Hepatocyte (in vitro differentiated cells): ENCODE results near the gene HIGD1A. TPM values are rescaled to one million over a fixed set of nuclear protein-coding genes. Genes with fewer than 3 reads are reported as not detected.

Experiments
- DNase-seq: peaks from one replicate; pipeline ENCODE4 v3.0.0-alpha.2; 2016; ENCODE audit warnings: low spot score
- H2AFZ ChIP-seq: fragments of 200-600 bp; sonication (generic); 2 replicates; pipeline ENCODE4 v1.6.0; 2016; ENCODE audit warnings: antibody characterized with exemption, mild to moderate bottlenecking
- H3K27ac ChIP-seq: fragments of 200-600 bp; sonication (generic); 2 replicates; pipeline ENCODE4 v1.5.1; 2016; ENCODE audit warnings: mild to moderate bottlenecking
- H3K27me3 ChIP-seq: fragments of 200-600 bp; sonication (generic); 2 replicates; pipeline ENCODE4 v1.6.1; 2016
- H3K36me3 ChIP-seq: fragments of 200-600 bp; sonication (generic); replicated peaks from 2 replicates; pipeline ENCODE4 v1.5.1; 2016; ENCODE audit warnings: low read depth; ENCODE audit not compliant: insufficient read depth
- H3K4me1 ChIP-seq: fragments of 200-600 bp; sonication (generic); 2 replicates; pipeline ENCODE4 v1.5.1; 2016; ENCODE audit warnings: mild to moderate bottlenecking, moderate library complexity; ENCODE audit not compliant: insufficient read depth
- H3K4me2 ChIP-seq: fragments of 200-600 bp; sonication (generic); 2 replicates; pipeline ENCODE4 v1.6.0; 2016
- H3K4me3 ChIP-seq: fragments of 200-600 bp; sonication (generic); 2 replicates; pipeline ENCODE4 v1.5.1; 2016; ENCODE audit warnings: mild to moderate bottlenecking
- H3K79me2 ChIP-seq: fragments of 200-600 bp; sonication (generic); 2 replicates; pipeline ENCODE4 v1.6.0; 2017; ENCODE audit warnings: mild to moderate bottlenecking
- H3K9me2 ChIP-seq: fragments of 200-600 bp; sonication (generic); replicated peaks from 2 replicates; pipeline ENCODE4 v1.6.0; 2017; ENCODE audit warnings: mild to moderate bottlenecking; ENCODE audit not compliant: insufficient read depth
- H3K9me3 ChIP-seq: fragments of 200-600 bp; sonication (generic); 2 replicates; pipeline ENCODE4 v1.5.1; 2016; ENCODE audit warnings: low read depth, mild to moderate bottlenecking
- H4K20me1 ChIP-seq: fragments of 200-600 bp; sonication (generic); 2 replicates; pipeline ENCODE4 v1.6.0; 2016; ENCODE audit warnings: mild to moderate bottlenecking; ENCODE audit not compliant: insufficient read depth, poor library complexity, severe bottlenecking
- EZH2 ChIP-seq: fragments of 200-600 bp; sonication (generic); IDR thresholded peaks from 2 replicates; pipeline ENCODE4 v1.6.1; 2016; ENCODE audit warnings: antibody characterized with exemption, mild to moderate bottlenecking, borderline replicate concordance
- EZH2phosphoT487 ChIP-seq: fragments of 200-600 bp; sonication (generic); IDR thresholded peaks from one replicate; pipeline ENCODE4 v1.6.1; 2018; ENCODE audit warnings: antibody characterized with exemption, mild to moderate bottlenecking, low read depth, moderate library complexity; ENCODE audit not compliant: unreplicated experiment, severe bottlenecking
- WGBS: methylation state at CpG from one replicate; pipeline ENCODE4 v1.1.6; 2016; ENCODE audit warnings: low lambda C conversion rate; ENCODE audit errors: missing lambda C conversion rate; 5-methylcytosine and 5-hydroxymethylcytosine counted together
- polyA plus RNA-seq: library from polyadenylated mRNA; unstranded; fragments of >200 nt; fragmentation: Nextera tagmentation; extraction: Ambion mirVana; gene quantifications from 2 replicates; pipeline ENCODE4 v1.2.1, GENCODE V29; 2016
- total RNA-seq: library from RNA; depleted of rRNA; stranded (reverse); fragments of >200 nt; gene quantifications from 2 replicates; pipeline ENCODE4 v1.2.3, GENCODE V29; 2014
- TF ChIP-seq, protein P1 (sequence below): fragments of 200-600 bp; sonication (generic); IDR thresholded peaks from 2 replicates; pipeline ENCODE4 v1.5.1; 2016; ENCODE audit warnings: antibody characterized with exemption, mild to moderate bottlenecking; ENCODE audit not compliant: poor library complexity

Gene HIGD1A
- total and polyA plus RNA-seq, 2 experiments from 2014 or later = 218 to 252 TPM

DNA sequence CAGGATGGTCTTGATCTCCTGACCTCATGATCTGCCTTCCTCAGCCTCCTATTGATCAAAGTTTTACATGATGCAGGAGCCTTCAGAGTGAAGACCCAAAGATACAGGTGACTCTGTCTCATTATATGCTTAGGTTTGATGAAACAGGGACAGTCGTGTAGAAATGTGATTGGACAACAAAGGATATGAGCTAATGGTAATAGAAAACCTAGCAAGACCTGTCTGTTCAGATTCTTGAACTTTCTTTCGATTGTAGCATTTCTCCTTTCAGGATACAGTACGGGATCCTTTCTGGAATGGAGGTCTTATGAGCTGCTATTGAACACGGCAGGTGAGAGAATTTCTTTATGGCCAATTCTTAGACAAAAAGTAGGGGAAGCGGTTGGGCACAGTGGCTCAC is 4.9 kb upstream of the HIGD1A start, which contains the start of gene ACKR2:
ACKR2 (plus strand) TSS at position 244 of the 400 bp plus-strand sequence. CDS start 55,058 bp downstream, outside the sequence.
- H4K20me1 ChIP-seq = no peaks in the 10 kb centered on the region
- TF ChIP-seq, protein P1, sequence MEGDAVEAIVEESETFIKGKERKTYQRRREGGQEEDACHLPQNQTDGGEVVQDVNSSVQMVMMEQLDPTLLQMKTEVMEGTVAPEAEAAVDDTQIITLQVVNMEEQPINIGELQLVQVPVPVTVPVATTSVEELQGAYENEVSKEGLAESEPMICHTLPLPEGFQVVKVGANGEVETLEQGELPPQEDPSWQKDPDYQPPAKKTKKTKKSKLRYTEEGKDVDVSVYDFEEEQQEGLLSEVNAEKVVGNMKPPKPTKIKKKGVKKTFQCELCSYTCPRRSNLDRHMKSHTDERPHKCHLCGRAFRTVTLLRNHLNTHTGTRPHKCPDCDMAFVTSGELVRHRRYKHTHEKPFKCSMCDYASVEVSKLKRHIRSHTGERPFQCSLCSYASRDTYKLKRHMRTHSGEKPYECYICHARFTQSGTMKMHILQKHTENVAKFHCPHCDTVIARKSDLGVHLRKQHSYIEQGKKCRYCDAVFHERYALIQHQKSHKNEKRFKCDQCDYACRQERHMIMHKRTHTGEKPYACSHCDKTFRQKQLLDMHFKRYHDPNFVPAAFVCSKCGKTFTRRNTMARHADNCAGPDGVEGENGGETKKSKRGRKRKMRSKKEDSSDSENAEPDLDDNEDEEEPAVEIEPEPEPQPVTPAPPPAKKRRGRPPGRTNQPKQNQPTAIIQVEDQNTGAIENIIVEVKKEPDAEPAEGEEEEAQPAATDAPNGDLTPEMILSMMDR = no peak
- no peak for TF ChIP-seq EZH2
- TF ChIP-seq EZH2phosphoT487 = no peak
- H3K27ac ChIP-seq = no peak within 1 kb of the TSS
- H3K9me2 ChIP-seq = no peaks in the 10 kb centered on the region
- no peaks in the 10 kb centered on the region for H3K36me3 ChIP-seq
- peaks cover 16% of the 10 kb centered on the region for H3K4me1 ChIP-seq
- no peaks in the 10 kb centered on the region for H3K79me2 ChIP-seq
- no peak within 1 kb of the TSS for H3K4me2 ChIP-seq
- no peaks in the 10 kb centered on the region for H3K27me3 ChIP-seq
- H2AFZ ChIP-seq = no peak within 1 kb of the TSS
- DNase-seq = no peak
- H3K4me3 ChIP-seq = no peak within 1 kb of the TSS
- 82% methylated on average over 5 of the region's 5 CpGs for WGBS
- no peaks in the 10 kb centered on the region for H3K9me3 ChIP-seq

DNA sequence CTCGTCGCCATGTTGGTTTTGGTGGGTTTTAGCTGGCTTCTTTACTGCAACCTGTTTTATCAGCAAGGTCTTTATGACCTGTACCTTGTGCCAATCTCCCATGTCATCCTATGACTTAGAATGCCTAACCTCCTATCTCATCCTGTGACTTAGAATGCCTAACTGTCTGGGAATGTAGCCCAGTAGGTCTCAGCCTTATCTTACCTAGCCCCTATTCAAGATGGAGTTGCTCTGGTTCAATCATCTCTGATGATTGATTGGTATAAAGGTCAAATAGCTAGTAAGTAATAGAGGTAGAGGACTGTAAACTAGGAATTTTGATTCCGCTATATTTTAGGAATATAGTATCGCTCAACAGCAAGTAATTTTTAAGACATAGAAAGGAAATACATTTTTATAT is 3.6 kb upstream of the HIGD1A start:
- WGBS = over 99% methylated on average over 4 of the region's 4 CpGs
- no peaks in the 10 kb centered on the region for H3K9me2 ChIP-seq
- TF ChIP-seq EZH2 (no peak), EZH2phosphoT487 (no peak)
- TF ChIP-seq, protein P1 = no peak
- H3K4me2 ChIP-seq = no peak overlapping the region
- no peaks in the 10 kb centered on the region for H4K20me1 ChIP-seq
- H2AFZ ChIP-seq = no peak overlapping the region
- no peak overlapping the region for H3K27ac ChIP-seq
- peaks cover 17% of the 10 kb centered on the region for H3K4me1 ChIP-seq
- H3K4me3 ChIP-seq = no peak overlapping the region
- H3K27me3 ChIP-seq = no peaks in the 10 kb centered on the region
- H3K9me3 ChIP-seq = no peaks in the 10 kb centered on the region
- H3K79me2 ChIP-seq = peaks cover 8% of the 10 kb centered on the region
- H3K36me3 ChIP-seq = no peaks in the 10 kb centered on the region
- DNase-seq = no peak

DNA sequence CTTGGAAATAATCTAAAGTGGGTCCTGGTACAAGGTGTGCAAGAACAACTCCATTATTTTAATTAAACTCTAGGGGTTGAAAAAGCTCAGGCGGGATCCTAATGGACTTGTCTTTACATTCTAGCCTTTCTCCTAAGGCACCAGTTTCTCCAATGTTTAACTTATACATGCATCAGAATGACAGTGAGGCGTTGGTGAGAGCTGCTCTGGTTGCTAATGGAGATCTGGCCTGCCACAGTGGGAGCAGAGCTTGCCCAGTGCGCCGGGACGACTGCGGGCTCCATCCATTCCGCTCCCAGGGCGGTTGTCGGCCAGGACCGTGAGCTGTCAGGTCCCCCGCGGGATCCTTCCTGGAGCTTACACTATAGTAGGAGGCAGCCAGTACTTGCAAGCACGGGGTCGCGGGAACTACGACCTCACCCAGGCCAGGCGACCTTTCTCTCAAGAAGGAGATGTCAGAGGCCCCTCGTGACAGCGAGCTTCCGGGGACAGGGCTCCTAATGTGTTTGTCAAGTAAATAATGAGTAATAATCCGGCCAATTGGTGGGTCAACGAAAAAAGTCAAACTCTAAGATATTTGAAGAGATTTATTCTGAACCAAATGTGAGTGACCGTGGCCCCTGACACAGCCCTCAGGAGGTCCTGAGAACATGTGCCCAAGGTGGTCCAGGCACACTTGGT is 991 bp upstream of the HIGD1A start:
- H3K4me1 ChIP-seq = peaks cover 19% of the 10 kb centered on the region
- TF ChIP-seq EZH2phosphoT487 = no peak
- TF ChIP-seq, protein P1 = no peak
- no peak for TF ChIP-seq EZH2
- no peaks in the 10 kb centered on the region for H3K36me3 ChIP-seq
- peak overlapping the region; percentile 78 for H3K4me2 ChIP-seq
- H3K79me2 ChIP-seq = peaks cover 34% of the 10 kb centered on the region
- no peaks in the 10 kb centered on the region for H3K9me2 ChIP-seq
- peak overlapping the region; percentile 60 for H2AFZ ChIP-seq
- DNase-seq = peak; percentile 62
- H3K27me3 ChIP-seq = no peaks in the 10 kb centered on the region
- peak overlapping the region; percentile 43 for H3K4me3 ChIP-seq
- H3K9me3 ChIP-seq = no peaks in the 10 kb centered on the region
- H4K20me1 ChIP-seq = peaks cover 7% of the 10 kb centered on the region
- H3K27ac ChIP-seq = peak overlapping the region; percentile 86
- WGBS = 14% methylated on average over 23 of the region's 23 CpGs

DNA sequence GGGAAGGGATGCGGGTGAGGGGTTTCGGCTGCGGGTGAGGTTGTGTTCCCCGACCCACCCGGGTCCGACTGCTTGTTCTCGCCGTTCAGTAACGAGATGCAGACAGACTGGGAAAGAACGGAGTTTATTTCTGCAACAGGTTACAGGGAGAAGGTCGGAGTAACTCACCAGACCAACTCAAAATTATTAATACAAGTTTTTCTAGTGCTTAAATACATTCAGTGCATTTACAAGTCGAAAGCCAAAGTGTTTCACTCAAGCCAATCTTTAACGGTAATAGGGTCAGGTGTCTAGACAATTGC is 492 bp upstream of the HIGD1A start:
- H3K27ac ChIP-seq = peak overlapping the region; percentile 86
- peak overlapping the region; percentile 60 for H2AFZ ChIP-seq
- H3K4me3 ChIP-seq = peak overlapping the region; percentile 43
- no peaks in the 10 kb centered on the region for H3K9me3 ChIP-seq
- peaks cover 39% of the 10 kb centered on the region for H3K79me2 ChIP-seq
- peak overlapping the region; percentile 78 for H3K4me2 ChIP-seq
- H4K20me1 ChIP-seq = peaks cover 11% of the 10 kb centered on the region
- no peaks in the 10 kb centered on the region for H3K27me3 ChIP-seq
- H3K9me2 ChIP-seq = no peaks in the 10 kb centered on the region
- H3K4me1 ChIP-seq = peaks cover 19% of the 10 kb centered on the region
- no peaks in the 10 kb centered on the region for H3K36me3 ChIP-seq
- no peak for DNase-seq
- WGBS = under 1% methylated on average over 13 of the region's 13 CpGs
- TF ChIP-seq EZH2 = no peak
- TF ChIP-seq EZH2phosphoT487 = no peak
- TF ChIP-seq, protein P1 = no peak
